ENCODE measurements around the gene CSTF3.

CSTF3 gene

DNA sequence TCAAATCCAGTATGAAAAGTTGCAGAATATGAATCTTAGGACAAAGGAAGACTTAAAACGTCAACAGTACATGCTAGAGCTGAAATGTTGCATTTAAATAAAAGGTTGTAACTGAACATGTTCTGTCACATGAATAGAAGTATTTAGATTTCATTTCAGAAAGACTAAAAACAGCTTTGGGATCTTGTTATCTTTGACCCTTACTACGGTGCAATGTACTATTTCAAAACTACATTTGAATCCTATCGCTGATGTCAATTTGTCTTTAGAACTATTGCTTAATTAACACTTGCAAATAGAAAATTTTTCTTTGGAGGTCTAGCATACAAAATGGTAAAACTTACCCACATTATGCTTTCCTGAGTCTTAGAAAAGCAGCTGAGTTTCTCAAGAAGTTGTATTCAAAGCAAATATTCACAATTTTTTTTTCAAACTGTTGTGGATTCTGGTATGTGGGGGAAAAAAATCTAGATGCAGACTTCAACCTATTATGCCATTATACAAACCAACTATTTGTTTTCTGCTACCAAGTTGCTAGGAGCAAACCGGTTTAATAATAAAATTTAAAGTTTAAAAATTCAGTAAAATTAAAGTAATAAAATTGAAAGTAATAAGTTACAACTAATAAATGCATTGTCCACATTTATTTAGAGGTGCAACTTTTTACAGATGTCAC, 25.4 kb downstream of the CSTF3 start:
- Histone ChIP-seq H3K4me1 (ENCODE audit: low read depth, poor library complexity, severe bottlenecking) (no peaks in the 10 kb centered on the region), H2AFZ (ENCODE audit: low read depth) (no peak overlapping the region), H3K4me2 (no peak overlapping the region), H3K4me3 (IDR thresholded peaks at IDR 0.05; ENCODE audit: insufficient read depth, low read depth, low read length) (no peak overlapping the region), H3K36me3 (ENCODE audit: insufficient read depth) (peaks cover 6% of the 10 kb centered on the region; the same call in 1 of the 2 replicates), H4K20me1 (ENCODE audit: insufficient read depth) (no peaks in the 10 kb centered on the region), H3K27ac (no peak overlapping the region), H3K79me2 (ENCODE audit: insufficient read depth, low read depth) (no peaks in the 10 kb centered on the region), H3K9ac (no peak overlapping the region), H3K27me3 (ENCODE audit: insufficient read depth, low read depth) (no peaks in the 10 kb centered on the region)
- TF ChIP-seq, protein P1, sequence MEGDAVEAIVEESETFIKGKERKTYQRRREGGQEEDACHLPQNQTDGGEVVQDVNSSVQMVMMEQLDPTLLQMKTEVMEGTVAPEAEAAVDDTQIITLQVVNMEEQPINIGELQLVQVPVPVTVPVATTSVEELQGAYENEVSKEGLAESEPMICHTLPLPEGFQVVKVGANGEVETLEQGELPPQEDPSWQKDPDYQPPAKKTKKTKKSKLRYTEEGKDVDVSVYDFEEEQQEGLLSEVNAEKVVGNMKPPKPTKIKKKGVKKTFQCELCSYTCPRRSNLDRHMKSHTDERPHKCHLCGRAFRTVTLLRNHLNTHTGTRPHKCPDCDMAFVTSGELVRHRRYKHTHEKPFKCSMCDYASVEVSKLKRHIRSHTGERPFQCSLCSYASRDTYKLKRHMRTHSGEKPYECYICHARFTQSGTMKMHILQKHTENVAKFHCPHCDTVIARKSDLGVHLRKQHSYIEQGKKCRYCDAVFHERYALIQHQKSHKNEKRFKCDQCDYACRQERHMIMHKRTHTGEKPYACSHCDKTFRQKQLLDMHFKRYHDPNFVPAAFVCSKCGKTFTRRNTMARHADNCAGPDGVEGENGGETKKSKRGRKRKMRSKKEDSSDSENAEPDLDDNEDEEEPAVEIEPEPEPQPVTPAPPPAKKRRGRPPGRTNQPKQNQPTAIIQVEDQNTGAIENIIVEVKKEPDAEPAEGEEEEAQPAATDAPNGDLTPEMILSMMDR (conservative IDR thresholded peaks at IDR 0.05; ENCODE audit: low read depth, low read length): no peak

DNA sequence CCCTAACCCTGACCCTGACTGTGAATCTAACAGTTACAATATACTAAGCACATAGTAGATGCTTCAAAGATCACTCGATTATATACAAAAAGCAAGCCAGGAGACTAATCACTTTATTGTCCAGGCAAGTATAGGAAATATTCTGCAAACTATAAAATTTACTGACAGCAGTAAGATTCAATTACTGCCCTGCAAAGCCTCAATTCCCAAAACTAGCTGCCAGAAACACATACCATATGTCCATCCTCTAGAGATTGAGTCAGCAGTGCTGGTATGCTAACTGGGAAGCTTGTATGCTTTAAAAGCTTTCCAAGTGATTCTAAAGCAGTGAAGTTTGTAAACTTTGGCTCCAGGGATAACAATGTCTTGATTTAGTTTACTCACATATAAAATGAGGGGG, 26.1 kb downstream of the CSTF3 start:
- no peak overlapping the region for H3K4me2 ChIP-seq

DNA sequence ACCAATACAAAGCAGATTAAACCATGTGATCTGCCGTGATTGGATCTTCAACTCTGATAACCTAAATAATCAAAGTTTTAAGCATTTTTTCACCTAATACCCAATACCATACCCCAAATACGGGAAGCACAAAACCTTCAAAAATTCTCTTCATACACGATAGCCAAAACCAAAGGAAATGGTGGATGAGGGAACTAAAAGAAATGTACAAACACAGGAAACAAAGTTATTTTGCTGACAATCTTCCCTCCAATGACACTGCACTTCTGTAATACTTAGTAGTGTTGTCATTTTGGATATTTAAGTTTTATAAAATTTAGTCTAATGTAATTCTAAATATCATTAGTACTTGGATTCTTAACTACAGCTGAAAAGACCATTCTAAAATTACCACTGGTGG, 27.0 kb downstream of the CSTF3 start:
- Histone ChIP-seq H3K79me2 (ENCODE audit: insufficient read depth, low read depth) (no peaks in the 10 kb centered on the region), H3K27me3 (ENCODE audit: insufficient read depth, low read depth) (no peaks in the 10 kb centered on the region), H3K9ac (no peak overlapping the region), H3K27ac (no peak overlapping the region), H2AFZ (ENCODE audit: low read depth) (no peak overlapping the region), H3K4me2 (no peak overlapping the region), H3K4me3 (IDR thresholded peaks at IDR 0.05; ENCODE audit: insufficient read depth, low read depth, low read length) (no peak overlapping the region), H4K20me1 (ENCODE audit: insufficient read depth) (no peaks in the 10 kb centered on the region), H3K36me3 (ENCODE audit: insufficient read depth) (no peaks in the 10 kb centered on the region), H3K4me1 (ENCODE audit: low read depth, poor library complexity, severe bottlenecking) (no peaks in the 10 kb centered on the region)
- TF ChIP-seq, protein P1 (conservative IDR thresholded peaks at IDR 0.05; ENCODE audit: low read depth, low read length): no peak

More for the DNA sequence above, 26.1 kb downstream of the CSTF3 start:
- H3K4me1 ChIP-seq (ENCODE audit: low read depth, poor library complexity, severe bottlenecking): no peaks in the 10 kb centered on the region
- TF ChIP-seq, protein P1 (conservative IDR thresholded peaks at IDR 0.05; ENCODE audit: low read depth, low read length): no peak
- H3K79me2 ChIP-seq (ENCODE audit: insufficient read depth, low read depth): no peaks in the 10 kb centered on the region
- no peak overlapping the region for H3K27ac ChIP-seq
- no peaks in the 10 kb centered on the region for H4K20me1 ChIP-seq (ENCODE audit: insufficient read depth)
- H3K4me3 ChIP-seq (IDR thresholded peaks at IDR 0.05; ENCODE audit: insufficient read depth, low read depth, low read length): no peak overlapping the region
- no peak overlapping the region for H2AFZ ChIP-seq (ENCODE audit: low read depth)
- no peak overlapping the region for H3K9ac ChIP-seq
- no peaks in the 10 kb centered on the region for H3K27me3 ChIP-seq (ENCODE audit: insufficient read depth, low read depth)
- H3K36me3 ChIP-seq (ENCODE audit: insufficient read depth): peaks cover 4% of the 10 kb centered on the region; the same call in 1 of the 2 replicates

DNA sequence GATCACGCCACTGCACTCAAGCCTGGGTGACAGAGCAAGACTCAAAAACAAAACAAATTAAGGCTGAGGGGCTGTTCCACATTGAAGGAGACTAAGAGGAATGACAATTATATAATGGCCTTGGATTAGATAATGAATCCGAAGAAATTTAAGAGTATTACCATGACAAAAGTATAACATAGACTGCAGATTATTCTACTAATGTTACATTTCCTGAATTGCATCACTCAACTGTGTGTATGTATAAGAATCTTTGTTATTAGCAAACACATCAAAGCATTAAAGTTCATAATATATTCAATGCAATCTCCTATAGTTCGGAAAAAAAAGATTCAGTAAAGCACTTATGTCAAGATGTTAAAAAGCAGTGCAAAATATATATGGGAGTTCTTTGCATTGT, 27.5 kb downstream of the CSTF3 start:
- Histone ChIP-seq H3K27me3 (ENCODE audit: insufficient read depth, low read depth) (no peaks in the 10 kb centered on the region), H4K20me1 (ENCODE audit: insufficient read depth) (no peaks in the 10 kb centered on the region), H3K4me1 (ENCODE audit: low read depth, poor library complexity, severe bottlenecking) (no peaks in the 10 kb centered on the region), H3K36me3 (ENCODE audit: insufficient read depth) (no peaks in the 10 kb centered on the region), H3K27ac (no peak overlapping the region), H3K79me2 (ENCODE audit: insufficient read depth, low read depth) (no peaks in the 10 kb centered on the region), H2AFZ (ENCODE audit: low read depth) (no peak overlapping the region), H3K9ac (no peak overlapping the region), H3K4me3 (IDR thresholded peaks at IDR 0.05; ENCODE audit: insufficient read depth, low read depth, low read length) (no peak overlapping the region), H3K4me2 (no peak overlapping the region)
- TF ChIP-seq, protein P1 (conservative IDR thresholded peaks at IDR 0.05; ENCODE audit: low read depth, low read length): no peak
